Measurements from ENCODE around the gene TPCN1. TPM values are rescaled to one million over a fixed set of nuclear protein-coding genes. Genes with fewer than 3 reads are reported as not detected.

TPCN1 gene
- total RNA-seq, 1 donor from 2014 or later: 55.6 TPM

DNA sequence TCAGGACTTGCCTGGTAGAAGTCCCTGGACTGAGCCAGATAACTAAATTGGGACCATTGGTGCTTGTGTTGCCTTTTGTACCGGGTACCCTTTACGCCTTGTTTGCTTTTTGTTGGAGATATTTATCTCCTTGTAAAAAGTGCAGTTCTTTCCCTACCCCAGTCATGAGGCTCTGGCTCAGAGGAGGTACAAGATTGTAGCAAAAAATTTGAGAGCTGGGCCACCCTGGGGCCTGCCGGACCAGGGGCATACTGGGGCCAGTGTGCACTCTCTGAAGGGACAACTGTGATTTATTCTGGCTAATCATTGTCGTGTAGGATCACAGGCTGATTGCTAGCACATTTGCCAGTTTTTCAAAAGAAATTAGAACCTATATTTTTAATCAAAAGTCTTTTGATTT is 13.2 kb downstream of the TPCN1 start:
- peaks cover 33% of the 10 kb centered on the region for H3K36me3 Mint-ChIP-seq
- TF ChIP-seq, protein P1, sequence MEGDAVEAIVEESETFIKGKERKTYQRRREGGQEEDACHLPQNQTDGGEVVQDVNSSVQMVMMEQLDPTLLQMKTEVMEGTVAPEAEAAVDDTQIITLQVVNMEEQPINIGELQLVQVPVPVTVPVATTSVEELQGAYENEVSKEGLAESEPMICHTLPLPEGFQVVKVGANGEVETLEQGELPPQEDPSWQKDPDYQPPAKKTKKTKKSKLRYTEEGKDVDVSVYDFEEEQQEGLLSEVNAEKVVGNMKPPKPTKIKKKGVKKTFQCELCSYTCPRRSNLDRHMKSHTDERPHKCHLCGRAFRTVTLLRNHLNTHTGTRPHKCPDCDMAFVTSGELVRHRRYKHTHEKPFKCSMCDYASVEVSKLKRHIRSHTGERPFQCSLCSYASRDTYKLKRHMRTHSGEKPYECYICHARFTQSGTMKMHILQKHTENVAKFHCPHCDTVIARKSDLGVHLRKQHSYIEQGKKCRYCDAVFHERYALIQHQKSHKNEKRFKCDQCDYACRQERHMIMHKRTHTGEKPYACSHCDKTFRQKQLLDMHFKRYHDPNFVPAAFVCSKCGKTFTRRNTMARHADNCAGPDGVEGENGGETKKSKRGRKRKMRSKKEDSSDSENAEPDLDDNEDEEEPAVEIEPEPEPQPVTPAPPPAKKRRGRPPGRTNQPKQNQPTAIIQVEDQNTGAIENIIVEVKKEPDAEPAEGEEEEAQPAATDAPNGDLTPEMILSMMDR (conservative IDR thresholded peaks at IDR 0.05): no peak
- no peaks in the 10 kb centered on the region for H3K9me3 Mint-ChIP-seq
- no peaks in the 10 kb centered on the region for H3K27me3 Mint-ChIP-seq
- H3K4me1 Mint-ChIP-seq (ENCODE audit: unreplicated experiment): peaks cover 42% of the 10 kb centered on the region
- H3K27ac Mint-ChIP-seq: peak overlapping the region; percentile 24
- DNase-seq (ENCODE audit: extremely low spot score, unreplicated experiment): no peak
- no peak overlapping the region for H3K4me3 Mint-ChIP-seq

DNA sequence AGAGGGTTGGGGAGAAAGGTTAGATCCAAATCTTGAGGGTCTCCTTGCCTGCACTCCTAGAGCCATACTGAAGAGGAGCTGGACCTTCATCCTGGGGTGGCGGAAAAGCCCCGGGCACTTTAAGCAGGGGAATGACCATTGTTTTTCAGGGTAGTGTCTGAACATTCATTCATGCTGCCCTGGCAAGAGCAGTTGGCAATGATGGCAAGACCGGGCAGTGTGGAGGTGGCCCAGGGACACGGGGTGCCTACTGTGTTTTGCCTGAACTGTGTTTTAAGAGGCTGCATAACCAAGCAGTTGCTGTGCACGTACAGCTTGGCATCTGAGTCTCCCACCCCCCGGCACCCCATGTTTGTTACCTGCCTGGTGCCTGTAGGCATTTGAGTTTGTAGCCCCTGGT is 14.7 kb downstream of the TPCN1 start:
- Mint-ChIP-seq H3K36me3 (peaks cover 25% of the 10 kb centered on the region), H3K27me3 (no peaks in the 10 kb centered on the region), H3K9me3 (no peaks in the 10 kb centered on the region), H3K4me3 (peak overlapping the region; percentile 13), H3K27ac (peak overlapping the region; percentile 51), H3K4me1 (ENCODE audit: unreplicated experiment) (peaks cover 47% of the 10 kb centered on the region)
- no peak for DNase-seq (ENCODE audit: extremely low spot score, unreplicated experiment)
- TF ChIP-seq, protein P1 (conservative IDR thresholded peaks at IDR 0.05): no peak

DNA sequence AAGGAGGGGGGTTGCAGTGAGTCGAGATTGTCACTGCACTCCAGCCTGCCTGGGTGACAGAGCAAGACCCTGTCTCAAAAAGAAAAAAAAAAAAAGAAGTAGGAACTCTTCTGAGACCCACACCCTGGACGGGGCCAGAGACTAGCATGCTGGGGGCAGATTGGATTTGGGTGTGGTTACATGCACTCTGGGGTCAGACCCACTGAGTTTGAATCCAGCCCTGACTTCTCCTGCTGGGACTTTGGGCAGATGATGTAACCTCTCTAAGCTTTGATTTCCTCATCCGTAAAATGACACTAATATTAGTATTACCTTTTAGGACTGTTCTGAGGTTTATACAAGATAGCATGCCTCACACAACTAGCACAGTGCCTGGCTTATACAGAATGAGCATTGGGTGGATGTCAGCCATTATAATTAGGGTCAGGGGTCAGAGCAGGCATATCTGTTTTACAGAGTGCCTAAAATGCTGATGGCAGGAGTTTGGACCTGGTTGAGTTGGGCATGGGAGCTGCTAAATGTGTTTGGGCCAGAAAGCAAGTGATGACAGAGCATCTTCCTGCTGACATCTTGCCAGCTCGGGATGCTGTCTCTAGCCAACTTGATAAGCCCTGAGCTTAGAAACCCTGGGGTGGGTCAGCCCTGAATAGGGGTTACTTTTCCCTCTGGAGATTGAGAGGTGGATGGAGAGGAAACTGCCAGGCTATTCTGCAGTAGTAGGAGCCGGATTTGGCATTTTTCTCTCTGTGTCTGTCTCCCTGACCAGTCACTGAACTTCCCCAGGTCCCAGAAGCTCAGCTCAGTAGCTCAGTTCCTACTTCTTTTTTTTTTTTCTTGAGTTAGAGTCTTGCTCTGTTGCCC is 15.5 kb downstream of the TPCN1 start:
- Mint-ChIP-seq H3K4me3 (no peak overlapping the region), H3K4me1 (ENCODE audit: unreplicated experiment) (peaks cover 47% of the 10 kb centered on the region), H3K9me3 (no peaks in the 10 kb centered on the region), H3K27ac (peak overlapping the region; percentile 51), H3K36me3 (peaks cover 26% of the 10 kb centered on the region), H3K27me3 (no peaks in the 10 kb centered on the region)
- TF ChIP-seq, protein P1 (conservative IDR thresholded peaks at IDR 0.05): no peak
- DNase-seq (ENCODE audit: extremely low spot score, unreplicated experiment): no peak

DNA sequence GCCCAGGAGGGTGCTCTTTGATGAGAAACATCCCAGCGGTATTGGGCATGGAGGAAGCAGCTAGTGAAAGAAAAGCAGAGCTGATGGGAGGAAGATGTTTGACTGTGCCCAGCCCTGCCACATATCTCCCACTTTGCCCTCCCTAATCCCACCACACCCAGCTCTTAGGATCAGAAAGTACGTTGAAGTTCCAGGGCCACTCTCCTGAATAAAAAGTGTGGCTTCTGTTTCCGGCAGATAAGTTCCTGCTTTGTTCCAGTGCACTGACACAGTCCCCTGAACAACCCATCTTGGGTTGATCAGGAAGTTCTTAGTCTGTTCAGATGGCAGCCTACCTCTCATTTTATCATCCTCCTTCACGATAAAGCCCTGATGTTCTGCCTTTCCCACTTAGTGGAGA is 16.5 kb downstream of the TPCN1 start:
- Mint-ChIP-seq H3K4me3 (no peak overlapping the region), H3K4me1 (ENCODE audit: unreplicated experiment) (peaks cover 48% of the 10 kb centered on the region), H3K9me3 (no peaks in the 10 kb centered on the region), H3K27ac (peak overlapping the region; percentile 51), H3K27me3 (no peaks in the 10 kb centered on the region), H3K36me3 (peaks cover 27% of the 10 kb centered on the region)
- TF ChIP-seq, protein P1 (conservative IDR thresholded peaks at IDR 0.05): no peak
- no peak for DNase-seq (ENCODE audit: extremely low spot score, unreplicated experiment)

DNA sequence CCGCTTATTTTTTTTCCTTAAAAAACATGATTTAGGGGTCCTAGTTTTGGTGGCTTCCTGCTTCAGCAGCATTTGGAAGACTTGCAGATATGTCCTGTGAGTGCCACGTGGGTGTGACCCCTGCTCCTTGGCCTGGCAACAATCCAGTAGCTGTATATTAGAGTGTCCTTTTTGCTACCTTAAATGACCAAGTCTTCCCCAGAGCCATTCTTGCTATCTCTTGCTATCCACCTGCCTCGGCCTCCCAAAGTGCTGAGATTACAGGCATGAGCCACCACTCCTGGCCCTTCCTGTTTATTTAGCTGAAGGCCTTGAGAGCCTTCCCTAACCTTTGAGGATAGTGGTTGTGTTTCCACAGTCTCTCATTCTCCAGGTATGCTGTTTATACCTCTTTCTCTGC is 17.0 kb downstream of the TPCN1 start:
- H3K27me3 Mint-ChIP-seq: no peaks in the 10 kb centered on the region
- no peak overlapping the region for H3K4me3 Mint-ChIP-seq
- no peak for DNase-seq (ENCODE audit: extremely low spot score, unreplicated experiment)
- peaks cover 27% of the 10 kb centered on the region for H3K36me3 Mint-ChIP-seq
- H3K9me3 Mint-ChIP-seq: no peaks in the 10 kb centered on the region
- TF ChIP-seq, protein P1 (conservative IDR thresholded peaks at IDR 0.05): no peak
- H3K4me1 Mint-ChIP-seq (ENCODE audit: unreplicated experiment): peaks cover 43% of the 10 kb centered on the region
- peak overlapping the region; percentile 100 for H3K27ac Mint-ChIP-seq

Data from type B pancreatic cell (in vitro differentiated cells).